ENCODE measurements around the gene LMF1. TPM values are rescaled to one million over a fixed set of nuclear protein-coding genes. Genes with fewer than 3 reads are reported as not detected.

The LMF1 gene
- polyA plus RNA-seq, 10 donors, result 7.7 to 13.5 (median 10.4) TPM

- no peak for DNase-seq
Measured at GRCh38 chr16:931171-931570, 39.6 kb downstream of the LMF1 start.

- DNase-seq, result no peak
Measured at GRCh38 chr16:930511-930910, 40.3 kb downstream of the LMF1 start.

- no peak for DNase-seq
Measured at GRCh38 chr16:930076-930475, 40.7 kb downstream of the LMF1 start.

GRCh38 chr16:929227-930073 lies 41.3 kb downstream of the LMF1 start:
- DNase-seq, result no peak

GRCh38 chr16:928526-928925 lies 42.3 kb downstream of the LMF1 start:
- no peak for DNase-seq

- no peak for DNase-seq
Measured at GRCh38 chr16:927931-928330, 42.9 kb downstream of the LMF1 start.

- DNase-seq, result no peak
Measured at GRCh38 chr16:927406-927805, 43.4 kb downstream of the LMF1 start.

- no peak for DNase-seq
Measured at GRCh38 chr16:926715-927114, 44.1 kb downstream of the LMF1 start.

GRCh38 chr16:924806-925205 lies 46.0 kb downstream of the LMF1 start:
- DNase-seq, result no peak

GRCh38 chr16:924063-924462 lies 46.7 kb downstream of the LMF1 start:
- no peak for DNase-seq

GRCh38 chr16:923184-923583 lies 47.6 kb downstream of the LMF1 start:
- DNase-seq, result no peak

GRCh38 chr16:922051-922450 lies 48.7 kb downstream of the LMF1 start:
- DNase-seq, result no peak

- DNase-seq, result no peak
Measured at GRCh38 chr16:921321-921905, 49.4 kb downstream of the LMF1 start.

- DNase-seq, result peak; percentile 42 to 81 (median 59)
Measured at GRCh38 chr16:920717-921116, 50.1 kb downstream of the LMF1 start.

GRCh38 chr16:920051-920681 lies 50.6 kb downstream of the LMF1 start:
- peak; percentile 40 to 86 (median 67) for DNase-seq

- no peak for DNase-seq
Measured at GRCh38 chr16:919658-920050, 51.1 kb downstream of the LMF1 start.

- DNase-seq, result no peak
Measured at GRCh38 chr16:918741-919657, 51.8 kb downstream of the LMF1 start.

- peak in 1 of 3 donors; percentile 39 for DNase-seq
Measured at GRCh38 chr16:918068-918467, 52.7 kb downstream of the LMF1 start.

- DNase-seq, result no peak
Measured at GRCh38 chr16:917591-918061, 53.2 kb downstream of the LMF1 start.

GRCh38 chr16:916035-916799 lies 54.6 kb downstream of the LMF1 start:
- DNase-seq, result no peak

- no peak for DNase-seq
Measured at GRCh38 chr16:915546-915945, 55.2 kb downstream of the LMF1 start.

All from muscle of back (tissue), 11 donors.